Erythroblast (primary cell): Measurements from ENCODE around the gene ZNF285.

Experiments used
- GATA1 ChIP-seq: IDR thresholded peaks from 2 replicates; pipeline ENCODE4 v1.6.1; 2011; ENCODE audit warnings: low read depth, mild to moderate bottlenecking, control low read depth, low read length, moderate library complexity
- POLR2A ChIP-seq: IDR thresholded peaks from 2 replicates; pipeline ENCODE4 v1.6.1; 2011; ENCODE audit warnings: mild to moderate bottlenecking, low read length

GRCh38 chr19:44435441-44435840, 34.0 kb upstream of the ZNF285 start:
- TF ChIP-seq POLR2A (no peak), GATA1 (no peak)
